Measurements from ENCODE around the gene CCT8L2.

DNA sequence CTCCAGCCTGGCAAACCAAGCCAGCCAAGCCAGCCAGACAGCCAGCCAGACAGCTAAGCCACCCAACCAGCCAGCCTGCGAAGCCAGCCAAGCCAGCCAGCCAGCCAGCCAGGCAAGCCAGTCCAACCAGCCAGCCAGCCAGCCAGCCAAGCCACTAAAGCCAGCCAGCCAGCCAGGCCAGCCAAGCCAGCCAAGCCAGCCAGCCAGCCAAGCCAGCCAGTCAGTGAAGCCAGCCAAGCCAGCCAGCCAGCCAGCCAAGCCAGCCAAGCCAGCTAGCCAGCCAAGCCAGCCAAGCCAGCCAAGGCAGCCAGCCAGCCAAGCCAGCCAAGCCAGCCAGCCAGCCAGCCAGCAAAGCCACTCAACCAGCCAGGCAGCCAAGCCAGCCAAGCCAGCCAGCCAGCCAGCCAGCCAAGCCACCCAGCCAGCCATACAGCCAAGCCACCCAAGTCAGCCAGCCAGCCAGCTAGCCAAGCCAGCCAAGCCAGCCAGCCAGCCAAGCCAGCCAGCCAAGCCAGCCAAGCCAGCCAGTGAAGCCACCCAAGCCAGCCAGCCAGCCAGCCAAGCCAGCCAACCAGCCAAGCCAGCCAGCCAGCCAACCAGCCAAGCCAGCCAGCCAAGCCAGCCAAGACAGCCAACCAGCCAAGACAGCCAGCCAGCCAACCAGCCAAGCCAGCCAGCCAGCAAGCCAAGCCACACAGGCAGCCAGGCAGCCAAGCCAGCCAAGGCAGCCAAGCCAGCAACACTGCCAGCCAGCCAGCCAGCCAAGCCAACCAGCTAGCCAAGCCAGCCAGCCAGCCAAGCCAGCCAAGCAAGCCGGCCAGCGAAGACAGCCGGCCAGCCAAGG lies 29.7 kb downstream of the CCT8L2 start:
- TF ChIP-seq POLR2A (IDR thresholded peaks at IDR 0.05) = no peak
- TF ChIP-seq, protein P1, sequence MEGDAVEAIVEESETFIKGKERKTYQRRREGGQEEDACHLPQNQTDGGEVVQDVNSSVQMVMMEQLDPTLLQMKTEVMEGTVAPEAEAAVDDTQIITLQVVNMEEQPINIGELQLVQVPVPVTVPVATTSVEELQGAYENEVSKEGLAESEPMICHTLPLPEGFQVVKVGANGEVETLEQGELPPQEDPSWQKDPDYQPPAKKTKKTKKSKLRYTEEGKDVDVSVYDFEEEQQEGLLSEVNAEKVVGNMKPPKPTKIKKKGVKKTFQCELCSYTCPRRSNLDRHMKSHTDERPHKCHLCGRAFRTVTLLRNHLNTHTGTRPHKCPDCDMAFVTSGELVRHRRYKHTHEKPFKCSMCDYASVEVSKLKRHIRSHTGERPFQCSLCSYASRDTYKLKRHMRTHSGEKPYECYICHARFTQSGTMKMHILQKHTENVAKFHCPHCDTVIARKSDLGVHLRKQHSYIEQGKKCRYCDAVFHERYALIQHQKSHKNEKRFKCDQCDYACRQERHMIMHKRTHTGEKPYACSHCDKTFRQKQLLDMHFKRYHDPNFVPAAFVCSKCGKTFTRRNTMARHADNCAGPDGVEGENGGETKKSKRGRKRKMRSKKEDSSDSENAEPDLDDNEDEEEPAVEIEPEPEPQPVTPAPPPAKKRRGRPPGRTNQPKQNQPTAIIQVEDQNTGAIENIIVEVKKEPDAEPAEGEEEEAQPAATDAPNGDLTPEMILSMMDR (IDR thresholded peaks at IDR 0.05) = no peak

Data from tibial nerve (tissue), 3 donors.